GM15510 (cell line): ENCODE results near the gene CORO2A.

Experiments used
- POLR2A ChIP-seq: IDR thresholded peaks from 3 replicates; pipeline ENCODE4 v1.6.1; 2011; ENCODE audit warnings: borderline replicate concordance; ENCODE audit not compliant: insufficient read length; ENCODE audit errors: extremely low read depth

Gene CORO2A

GRCh38 chr9:98129451-98129881 is 63.0 kb downstream of the CORO2A start:
- TF ChIP-seq POLR2A = no peak

- TF ChIP-seq POLR2A = no peak
These were observed 64.1 kb downstream of the CORO2A start for GRCh38 chr9:98128316-98128715.

GRCh38 chr9:98127226-98127625 is 65.2 kb downstream of the CORO2A start:
- TF ChIP-seq POLR2A = no peak

GRCh38 chr9:98124637-98125426 is 67.6 kb downstream of the CORO2A start:
- TF ChIP-seq POLR2A = no peak

GRCh38 chr9:98121058-98121457 is 71.4 kb downstream of the CORO2A start:
- TF ChIP-seq POLR2A = no peak

GRCh38 chr9:98120476-98120875 is 72.0 kb downstream of the CORO2A start:
- TF ChIP-seq POLR2A = no peak

GRCh38 chr9:98118640-98119601 is 73.5 kb downstream of the CORO2A start, which contains the start of gene TRIM14:
TRIM14 (minus strand) TSS chr9:98119222; CDS start chr9:98119188, 34 bp downstream.
- peak; percentile 55 for TF ChIP-seq POLR2A

- no peak for TF ChIP-seq POLR2A
These were observed 74.3 kb downstream of the CORO2A start for GRCh38 chr9:98117984-98118639.

GRCh38 chr9:98109052-98109451 is 83.4 kb downstream of the CORO2A start:
- no peak for TF ChIP-seq POLR2A

- no peak for TF ChIP-seq POLR2A
These were observed 83.9 kb downstream of the CORO2A start for GRCh38 chr9:98108531-98109031.

- no peak for TF ChIP-seq POLR2A
These were observed 84.5 kb downstream of the CORO2A start for GRCh38 chr9:98107926-98108325.

- TF ChIP-seq POLR2A = no peak
These were observed 87.4 kb downstream of the CORO2A start for GRCh38 chr9:98105006-98105405.

- no peak for TF ChIP-seq POLR2A
These were observed 88.0 kb downstream of the CORO2A start for GRCh38 chr9:98104445-98104881.

- TF ChIP-seq POLR2A = peak; percentile 22
These were observed 90.6 kb downstream of the CORO2A start for GRCh38 chr9:98101868-98102273.
